Nephron progenitor cell (in vitro differentiated cells): Measurements from ENCODE around the gene SYNDIG1.

Experiments used
- DNase-seq: peaks from one replicate; pipeline ENCODE4 v3.0.0; 2021
- H3K27ac Mint-ChIP-seq: 2 replicates; pipeline ENCODE4 v1.8.0; 2021; ENCODE audit warnings: mild to moderate bottlenecking, moderate library complexity, mixed read lengths
- H3K27me3 Mint-ChIP-seq: 2 replicates; pipeline ENCODE4 v1.8.0; 2021; ENCODE audit warnings: mild to moderate bottlenecking, low read depth, mixed read lengths; ENCODE audit not compliant: poor library complexity
- H3K36me3 Mint-ChIP-seq: 2 replicates; pipeline ENCODE4 v1.8.0; 2021; ENCODE audit warnings: low read depth, mixed read lengths
- H3K4me1 Mint-ChIP-seq: 2 replicates; pipeline ENCODE4 v1.8.0; 2021; ENCODE audit warnings: mixed read lengths
- H3K4me3 Mint-ChIP-seq: 2 replicates; pipeline ENCODE4 v1.8.0; 2021; ENCODE audit warnings: mild to moderate bottlenecking, moderate library complexity, mixed read lengths
- H3K9me3 Mint-ChIP-seq: 2 replicates; pipeline ENCODE4 v1.8.0; 2021; ENCODE audit warnings: mild to moderate bottlenecking, moderate library complexity, mixed read lengths
- CTCF ChIP-seq: fragments of 200-600 bp; sonication (generic); IDR thresholded peaks from 2 replicates; pipeline ENCODE4 v1.5.0; 2021; ENCODE audit warnings: antibody characterized with exemption

SYNDIG1 gene

GRCh38 chr20:24437196-24438082 lies 32.0 kb upstream of the SYNDIG1 start:
- Mint-ChIP-seq H3K9me3 (no peaks in the 10 kb centered on the region), H3K36me3 (no peaks in the 10 kb centered on the region), H3K27ac (no peak overlapping the region), H3K4me1 (peaks cover 2% of the 10 kb centered on the region), H3K4me3 (no peak overlapping the region), H3K27me3 (peaks cover 11% of the 10 kb centered on the region)
- no peak for DNase-seq
- TF ChIP-seq CTCF = no peak

GRCh38 chr20:24438331-24438730 lies 31.1 kb upstream of the SYNDIG1 start:
- TF ChIP-seq CTCF = no peak
- H3K27ac Mint-ChIP-seq = no peak overlapping the region
- H3K4me1 Mint-ChIP-seq = peaks cover 9% of the 10 kb centered on the region
- no peak for DNase-seq
- H3K27me3 Mint-ChIP-seq = peaks cover 18% of the 10 kb centered on the region
- H3K4me3 Mint-ChIP-seq = no peak overlapping the region
- H3K9me3 Mint-ChIP-seq = no peaks in the 10 kb centered on the region
- H3K36me3 Mint-ChIP-seq = no peaks in the 10 kb centered on the region

DNA sequence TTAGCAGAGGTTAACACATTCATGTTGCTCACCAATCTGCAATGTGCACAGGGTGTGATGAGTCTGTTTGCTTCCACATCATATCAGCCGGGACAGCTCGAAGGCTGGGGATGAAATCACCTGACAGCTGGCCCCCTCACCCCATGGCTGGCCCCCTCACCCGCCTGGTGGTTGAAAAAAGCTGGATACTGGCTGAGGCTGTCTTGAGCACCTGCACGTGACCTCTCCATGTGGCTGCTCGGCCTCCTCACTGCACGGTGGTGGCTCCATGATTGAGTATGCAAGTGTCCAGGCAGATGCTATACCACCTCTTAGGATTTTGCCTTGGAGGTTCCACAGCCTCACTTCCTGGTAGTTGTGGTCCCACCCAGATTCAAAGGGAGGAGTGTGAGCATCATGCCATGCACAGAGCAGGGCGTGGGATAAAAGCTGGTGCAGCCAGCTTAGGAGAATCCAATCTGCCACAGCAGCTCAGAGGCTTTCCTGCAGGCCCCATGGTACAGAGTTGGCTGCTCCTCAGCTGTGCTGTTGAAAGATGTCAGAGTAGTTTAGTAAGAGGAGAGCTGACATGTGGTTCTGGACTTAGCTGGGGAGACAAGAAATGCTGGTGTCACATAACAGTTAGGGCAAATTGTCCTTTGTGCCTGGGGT lies 29.6 kb upstream of the SYNDIG1 start:
- Mint-ChIP-seq H3K4me1 (peaks cover 24% of the 10 kb centered on the region), H3K36me3 (no peaks in the 10 kb centered on the region), H3K9me3 (no peaks in the 10 kb centered on the region), H3K27me3 (peaks cover 18% of the 10 kb centered on the region), H3K4me3 (no peak overlapping the region), H3K27ac (no peak overlapping the region)
- DNase-seq = no peak
- no peak for TF ChIP-seq CTCF

- Mint-ChIP-seq H3K9me3 (no peaks in the 10 kb centered on the region), H3K4me3 (no peak overlapping the region), H3K27ac (no peak overlapping the region), H3K4me1 (peaks cover 35% of the 10 kb centered on the region), H3K36me3 (no peaks in the 10 kb centered on the region), H3K27me3 (peaks cover 18% of the 10 kb centered on the region)
- TF ChIP-seq CTCF = no peak
- DNase-seq = no peak
Measured at GRCh38 chr20:24441661-24442060, 27.8 kb upstream of the SYNDIG1 start.

- Mint-ChIP-seq H3K4me1 (peaks cover 44% of the 10 kb centered on the region), H3K27me3 (peaks cover 23% of the 10 kb centered on the region), H3K27ac (no peak overlapping the region), H3K9me3 (no peaks in the 10 kb centered on the region), H3K4me3 (no peak overlapping the region), H3K36me3 (no peaks in the 10 kb centered on the region)
- DNase-seq = no peak
- no peak for TF ChIP-seq CTCF
Measured at GRCh38 chr20:24442909-24443308, 26.5 kb upstream of the SYNDIG1 start.
